Panc1 (cell line): Measurements from ENCODE around the gene SMAD7. TPM values are rescaled to one million over a fixed set of nuclear protein-coding genes. Genes with fewer than 3 reads are reported as not detected.

Experiments used
- ATAC-seq: fragments of 200-7000 bp; cut with Tn5 transposase; 2 replicates; pipeline ENCODE4 v1.9.1; 2020; ENCODE audit warnings: mild to moderate bottlenecking, moderate library complexity
- BruUV-seq: library from RNA; stranded (reverse); fragments of 400-500 nt; replicated peaks from 2 replicates; lab custom pipeline; 2021; lab: Mats Ljungman, UMichigan
- CTCF ChIA-PET: fragments of 300-600 bp; sonication (Branson Sonifier 250); formaldehyde crosslinking; loops from one replicate; lab custom pipeline; 2022; ENCODE audit warnings: antibody characterized with exemption; lab: Charles Lee
- POLR2A ChIA-PET: fragments of 300-600 bp; sonication (Branson Sonifier 250); formaldehyde crosslinking; loops from one replicate; lab custom pipeline; 2022; ENCODE audit warnings: antibody characterized with exemption; lab: Charles Lee
- DNase-seq: peaks from one replicate; pipeline ENCODE4 v3.0.0-alpha.2; 2010; ENCODE audit warnings: low read depth, low spot score
- H3K27ac ChIP-seq: 2 replicates; pipeline ENCODE4 v1.5.1; 2011; ENCODE audit warnings: mild to moderate bottlenecking, low read length, inconsistent platforms
- H3K27me3 ChIP-seq: fragments of 200-500 bp; sonication (Bioruptor generic); 2 replicates; pipeline ENCODE4 v1.6.0; 2014; ENCODE audit warnings: low read length, inconsistent platforms; ENCODE audit not compliant: control insufficient read depth, insufficient read depth
- H3K36me3 ChIP-seq: fragments of 200-500 bp; sonication (Bioruptor generic); 2 replicates; pipeline ENCODE4 v1.5.1; 2014; ENCODE audit warnings: inconsistent platforms, mild to moderate bottlenecking, low read length, moderate library complexity; ENCODE audit not compliant: control insufficient read depth, insufficient read depth
- H3K4me1 ChIP-seq: 2 replicates; pipeline ENCODE4 v1.5.1; 2011; ENCODE audit warnings: inconsistent platforms, mild to moderate bottlenecking, low read length, moderate library complexity; ENCODE audit not compliant: control insufficient read depth, insufficient read depth
- H3K4me3 ChIP-seq, 2 experiments: 2 replicates each; pipeline ENCODE4 v1.5.1; 2011 to 2012; ENCODE audit warnings: low read depth in 2 of 2, low read length in 2 of 2, mild to moderate bottlenecking in 2 of 2, inconsistent platforms in 1 of 2, moderate library complexity in 1 of 2
- H3K9me3 ChIP-seq: fragments of 200-500 bp; sonication (Bioruptor generic); 2 replicates; pipeline ENCODE4 v1.5.1; 2014; ENCODE audit warnings: low read depth, mild to moderate bottlenecking, inconsistent platforms, low read length, moderate library complexity; ENCODE audit not compliant: control insufficient read depth, insufficient read depth
- CTCF ChIP-seq: fragments of 450-650 bp; IDR thresholded peaks from 2 replicates; pipeline ENCODE4 v1.5.1; 2017; ENCODE audit warnings: mild to moderate bottlenecking
- POLR2AphosphoS5 ChIP-seq: IDR thresholded peaks from 2 replicates; pipeline ENCODE4 v1.6.1; 2012; ENCODE audit warnings: mild to moderate bottlenecking, low read depth, low read length, moderate library complexity
- REST ChIP-seq, 2 experiments: IDR thresholded peaks; 2 replicates each; pipeline ENCODE4 v1.6.1; 2011 to 2012; ENCODE audit warnings: low read depth in 2 of 2, control low read depth in 1 of 2, low read length in 1 of 2, mild to moderate bottlenecking in 1 of 2, moderate library complexity in 1 of 2; ENCODE audit not compliant: insufficient read depth in 1 of 2
- SIN3A ChIP-seq: IDR thresholded peaks from 2 replicates; pipeline ENCODE4 v1.6.1; 2012; ENCODE audit warnings: low read depth, mild to moderate bottlenecking, low read length, moderate library complexity, borderline replicate concordance; ENCODE audit not compliant: insufficient read depth
- TCF7L2 ChIP-seq: IDR thresholded peaks from 2 replicates; pipeline ENCODE4 v1.6.1; 2011; ENCODE audit warnings: mild to moderate bottlenecking, low read depth, low read length, inconsistent platforms
- in situ Hi-C: cut with HindIII; loops from 2 replicates; pipeline ENCODE4 v1.10.0; 2016; ENCODE audit warnings: low sequenced_read_pairs, low pct_unique_long_range_greater_than_20kb
- intact Hi-C: fragments of 100-400 bp; cut with micrococcal nuclease; formaldehyde crosslinking; loops from one replicate; pipeline ENCODE4 v1.10.0; 2022; ENCODE audit not compliant: unreplicated experiment
- total RNA-seq: library from RNA; stranded (reverse); gene quantifications from one replicate; pipeline ENCODE4 v1.2.1, GENCODE V29; 2021; ENCODE audit not compliant: unreplicated experiment

Gene SMAD7
- total RNA-seq, 1 experiment from 2014 or later, result 21.3 TPM

- CTCF ChIA-PET, result no interaction called here
- ATAC-seq, result peak; percentile 68
- Histone ChIP-seq H3K4me3 (peak overlapping the region; percentile 14 to 39), H3K4me1 (peaks cover 81% of the 10 kb centered on the region), H3K9me3 (no peaks in the 10 kb centered on the region), H3K36me3 (peaks cover 4% of the 10 kb centered on the region; the same call in 1 of the 2 replicates), H3K27ac (peak overlapping the region; percentile 90), H3K27me3 (no peaks in the 10 kb centered on the region)
- TF ChIP-seq TCF7L2, result peak; percentile 53; the same call in 1 of the 2 replicates
- no peak for TF ChIP-seq REST (IDR thresholded peaks at IDR 0.05; ENCODE audit: insufficient read depth in 1 of 2, low read depth in 2 of 2, low read length in 1 of 2)
- 0 out of 2 replicates have a peak, but pooled peaks have one; percentile 39 for TF ChIP-seq POLR2AphosphoS5
- BruUV-seq, result no TSS peak
- DNase-seq, result peak; percentile 83
- POLR2A ChIA-PET, result no interaction called here
- in situ Hi-C loops, result no loop called here
- intact Hi-C loops, result loop anchor here (10.0 kb wide), 1 partner anchor 268 kb away; no protein-coding TSS in a partner anchor
These were observed 8.1 kb downstream of the SMAD7 start for GRCh38 chr18:48942554-48943261.

GRCh38 chr18:48942086-48942485, 8.7 kb downstream of the SMAD7 start:
- CTCF ChIA-PET, result no interaction called here
- Histone ChIP-seq H3K27me3 (no peaks in the 10 kb centered on the region), H3K9me3 (no peaks in the 10 kb centered on the region), H3K4me3 (peak overlapping the region; percentile 14 to 39; a peak in 3 of 4 replicates), H3K27ac (peak overlapping the region; percentile 90), H3K36me3 (peaks cover 4% of the 10 kb centered on the region; the same call in 1 of the 2 replicates), H3K4me1 (peaks cover 87% of the 10 kb centered on the region)
- no TSS peak for BruUV-seq
- POLR2A ChIA-PET, result no interaction called here
- no peak for TF ChIP-seq TCF7L2
- no peak for TF ChIP-seq REST (IDR thresholded peaks at IDR 0.05; ENCODE audit: insufficient read depth in 1 of 2, low read depth in 2 of 2, low read length in 1 of 2)
- TF ChIP-seq CTCF, result no peak
- no peak for TF ChIP-seq SIN3A
- no peak for TF ChIP-seq POLR2AphosphoS5
- DNase-seq (no peak), ATAC-seq (no peak)
- in situ Hi-C loops, result no loop called here
- intact Hi-C loops, result loop anchor here (10.0 kb wide), 1 partner anchor 267 kb away; no protein-coding TSS in a partner anchor
